Fibroblast of lung (primary cell): ENCODE data around the gene ZBTB4.

Experiments
- CTCF ChIP-seq, 2 donors: IDR thresholded peaks in 1 of 2; conservative IDR thresholded peaks in 1 of 2; 1 replicate in 1 of 2; 2 replicates in 1 of 2; pipeline ENCODE4 v1.5.1; 2011 to 2012; ENCODE audit warnings: low read length in 2 of 2, control low read depth in 1 of 2, inconsistent platforms in 1 of 2, low read depth in 1 of 2, mild to moderate bottlenecking in 1 of 2
- EZH2 ChIP-seq: IDR thresholded peaks from 2 replicates; pipeline ENCODE4 v1.5.1; 2012; ENCODE audit warnings: low read length, control low read depth, mild to moderate bottlenecking; ENCODE audit errors: missing control alignments

GRCh38 chr17:7495906-7496434 is 16.5 kb upstream of the ZBTB4 start:
- TF ChIP-seq CTCF (conservative IDR thresholded peaks at IDR 0.05 in 1 of 2, IDR thresholded peaks at IDR 0.05 in 1 of 2; ENCODE audit: low read depth in 1 of 2, low read length in 2 of 2): no peak
- no peak for TF ChIP-seq EZH2
